ENCODE data around the gene PLPP6.

Gene PLPP6

DNA sequence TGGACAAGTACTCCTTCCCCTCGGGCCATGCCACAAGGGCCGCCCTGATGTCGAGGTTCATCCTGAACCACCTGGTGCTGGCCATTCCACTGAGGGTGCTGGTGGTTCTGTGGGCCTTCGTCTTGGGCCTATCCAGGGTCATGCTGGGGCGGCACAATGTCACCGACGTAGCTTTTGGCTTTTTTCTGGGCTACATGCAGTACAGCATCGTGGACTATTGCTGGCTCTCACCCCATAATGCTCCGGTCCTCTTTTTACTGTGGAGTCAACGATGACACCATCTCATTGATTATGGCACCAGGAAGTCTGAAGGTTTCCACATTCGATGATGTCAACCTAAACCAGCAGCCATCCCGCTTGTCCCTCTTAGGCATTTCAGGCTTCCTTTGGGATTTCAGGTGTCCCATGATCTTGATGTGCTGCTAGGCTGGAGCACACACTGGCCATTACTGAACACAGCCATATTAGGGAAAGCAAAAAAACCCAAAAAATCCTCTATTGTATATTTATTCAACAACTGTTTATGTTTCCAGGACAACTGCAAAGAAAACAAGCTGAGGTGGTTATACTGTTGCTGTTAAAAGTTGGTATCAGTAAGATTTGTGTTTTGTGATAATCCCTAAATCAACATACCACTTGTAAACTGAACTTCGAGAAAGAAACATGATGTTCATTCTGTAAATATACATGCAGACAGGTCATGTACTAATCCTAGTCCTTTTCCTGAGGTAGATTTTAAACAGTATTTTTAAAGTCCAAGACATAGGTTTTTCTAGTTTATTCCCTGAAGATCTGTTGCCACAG is 1.1 kb downstream of the PLPP6 start:
- FAIRE-seq, result no peak

DNA sequence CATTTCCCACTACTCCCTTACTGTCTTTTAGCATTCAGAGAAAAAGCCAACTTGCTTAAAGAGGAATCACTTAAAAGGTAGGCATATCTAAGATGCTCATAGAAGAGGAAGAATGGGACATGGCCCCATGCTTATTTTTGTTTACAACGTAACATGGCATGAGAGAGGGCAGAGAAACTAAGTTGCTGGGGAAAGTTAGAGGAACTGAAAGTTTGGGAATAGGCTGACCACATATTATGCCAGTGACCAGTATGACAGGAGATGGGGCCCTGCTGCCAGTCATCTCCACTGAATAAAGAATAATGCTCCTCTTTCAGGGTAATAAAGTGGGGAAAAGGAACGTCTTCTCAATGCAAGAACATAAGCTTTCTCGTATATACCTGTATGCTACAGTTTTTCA is 1.9 kb downstream of the PLPP6 start:
- no peak for FAIRE-seq

- no peak for FAIRE-seq
These were observed 3.3 kb downstream of the PLPP6 start for GRCh38 chr9:4665357-4665756.

DNA sequence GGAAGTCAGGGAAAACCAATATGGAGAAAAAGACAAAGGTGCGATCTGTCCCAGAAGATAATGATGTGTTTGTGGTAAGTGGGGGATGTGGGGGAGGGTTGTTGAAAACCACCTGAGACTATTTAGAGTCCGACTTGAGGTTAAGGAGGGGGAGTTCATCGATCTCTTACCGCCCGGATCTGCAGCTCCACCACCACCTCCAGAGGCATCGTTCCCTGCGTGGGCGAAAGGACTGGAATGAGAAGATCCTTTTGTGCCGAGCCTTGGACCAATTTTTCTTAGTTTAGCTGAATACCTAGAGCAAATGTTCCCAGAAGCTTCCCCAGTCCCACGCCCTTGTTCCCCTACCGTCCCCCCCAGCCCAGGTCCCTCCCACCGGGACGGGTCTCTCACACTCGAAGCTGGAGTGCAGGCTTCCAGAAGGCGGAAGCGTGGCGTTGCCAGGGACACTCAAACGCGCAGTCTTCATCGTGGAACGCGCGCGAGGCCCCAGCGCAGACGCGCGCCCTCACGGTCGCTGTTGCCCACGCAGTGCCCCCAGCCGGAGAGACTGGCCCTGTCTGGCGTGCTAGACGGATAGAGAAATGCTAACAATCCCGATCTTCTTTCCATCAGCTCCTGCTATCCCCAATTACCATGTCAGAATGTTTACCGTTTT is 4.1 kb downstream of the PLPP6 start, which contains the start of gene SPATA6L:
TSS of gene SPATA6L (minus strand) at position 439 of the 658 bp plus-strand sequence. CDS start at position 209, 230 bp downstream.
- FAIRE-seq, result no peak

- FAIRE-seq, result no peak
These were observed 5.6 kb downstream of the PLPP6 start for GRCh38 chr9:4667681-4668080.

DNA sequence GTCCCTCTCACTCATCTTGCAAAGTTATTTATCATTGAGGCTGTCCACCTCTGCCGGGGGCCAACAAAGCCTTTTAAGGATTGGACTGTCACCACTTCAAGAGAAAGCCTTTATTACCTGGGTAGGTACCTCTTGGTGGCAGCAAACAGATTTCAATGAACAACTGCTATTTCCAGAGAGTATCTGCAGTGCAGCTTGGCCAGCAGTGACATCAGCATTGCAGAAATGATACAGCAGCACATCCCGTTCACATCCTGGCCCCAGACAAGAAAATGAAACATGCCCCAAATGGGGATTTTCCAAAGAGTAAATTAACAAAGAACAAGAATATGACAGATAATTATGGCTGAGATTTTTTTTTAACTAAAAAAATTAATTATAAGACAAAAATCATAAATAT is 6.5 kb downstream of the PLPP6 start:
- FAIRE-seq, result no peak

DNA sequence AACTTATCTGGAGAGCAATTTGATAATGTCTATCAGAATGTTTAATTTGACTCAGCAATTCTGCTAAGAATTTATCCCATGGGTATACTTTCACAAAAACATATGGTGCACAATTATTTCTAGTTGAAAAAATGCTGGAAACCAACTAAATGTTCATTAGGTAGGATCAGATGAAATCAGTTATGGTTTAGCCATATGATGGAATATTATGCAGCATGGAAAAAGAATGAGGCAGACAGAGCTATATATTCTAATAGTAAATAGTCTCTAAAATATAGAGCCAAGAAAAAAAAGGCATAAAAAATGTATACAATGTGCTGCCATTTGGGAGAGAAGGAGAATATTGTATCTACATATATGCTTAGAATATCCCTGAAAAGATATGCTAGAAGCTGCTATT is 7.8 kb downstream of the PLPP6 start:
- no peak for FAIRE-seq

- no peak for FAIRE-seq
These were observed 8.5 kb downstream of the PLPP6 start for GRCh38 chr9:4670591-4670990.

DNA sequence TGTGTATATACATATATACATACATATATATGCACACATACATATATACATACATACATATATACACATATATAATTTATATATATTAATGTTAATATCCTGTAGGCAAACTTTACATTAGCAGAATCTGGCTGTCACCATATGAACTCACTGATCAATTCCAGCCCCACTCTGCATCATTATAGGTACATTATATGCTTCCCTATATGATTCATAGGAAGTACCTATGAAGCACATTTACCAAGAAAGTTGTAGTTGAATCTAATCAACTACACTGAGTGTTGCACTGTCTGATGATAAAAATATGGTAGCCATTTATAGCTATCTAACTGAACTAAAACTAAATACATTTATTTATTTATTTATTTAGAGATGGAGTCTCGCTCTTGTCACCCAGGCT is 9.6 kb downstream of the PLPP6 start:
- FAIRE-seq, result no peak

DNA sequence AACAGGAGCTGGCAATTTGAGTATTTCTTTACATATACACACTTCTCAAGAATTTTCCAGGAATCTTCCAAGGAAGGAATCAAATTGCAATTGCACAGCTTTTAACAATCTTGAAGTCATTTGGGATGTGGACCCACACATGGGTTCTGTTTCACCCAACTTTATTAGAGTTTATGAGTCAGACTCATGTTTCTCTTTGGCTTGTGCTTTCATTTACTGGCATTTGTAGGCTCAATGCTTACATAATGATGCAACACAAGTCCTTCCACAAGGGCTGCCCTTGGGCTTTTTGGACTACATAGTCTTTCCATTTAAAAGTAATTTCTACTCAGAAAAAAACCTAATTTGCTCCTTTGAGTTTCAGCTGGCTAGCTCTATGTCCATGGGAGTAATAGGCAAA is 12.7 kb downstream of the PLPP6 start:
- FAIRE-seq, result no peak

GRCh38 chr9:4677392-4677791 is 15.3 kb downstream of the PLPP6 start:
- FAIRE-seq, result no peak

DNA sequence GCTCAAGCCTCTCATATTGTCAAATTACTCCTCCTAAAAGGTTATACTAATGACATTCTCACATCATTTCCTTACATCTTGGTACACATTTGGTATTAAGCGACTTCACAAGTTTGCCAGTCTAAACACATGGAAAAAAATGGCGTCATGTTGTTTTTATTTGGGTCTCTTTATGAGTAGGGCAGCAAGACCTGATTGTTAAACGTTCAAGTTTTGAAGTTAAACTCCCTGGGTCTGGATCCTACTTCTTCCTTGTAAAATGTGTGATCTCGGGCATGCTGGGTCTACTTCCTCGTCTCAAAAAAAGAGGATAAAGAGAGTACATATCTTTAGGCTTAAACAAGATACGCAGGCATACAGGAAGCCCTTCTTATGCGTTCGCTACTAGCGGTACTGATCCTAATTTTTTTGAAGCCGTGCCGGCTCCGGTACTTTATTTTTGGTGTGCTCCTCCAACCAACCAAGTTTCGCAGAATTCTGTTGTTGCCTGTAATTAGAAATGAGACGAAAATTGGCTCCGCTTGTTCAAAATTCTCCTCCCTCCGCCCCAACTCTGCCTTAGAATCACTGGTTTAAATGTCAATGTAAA is 16.7 kb downstream of the PLPP6 start:
- no peak for FAIRE-seq

DNA sequence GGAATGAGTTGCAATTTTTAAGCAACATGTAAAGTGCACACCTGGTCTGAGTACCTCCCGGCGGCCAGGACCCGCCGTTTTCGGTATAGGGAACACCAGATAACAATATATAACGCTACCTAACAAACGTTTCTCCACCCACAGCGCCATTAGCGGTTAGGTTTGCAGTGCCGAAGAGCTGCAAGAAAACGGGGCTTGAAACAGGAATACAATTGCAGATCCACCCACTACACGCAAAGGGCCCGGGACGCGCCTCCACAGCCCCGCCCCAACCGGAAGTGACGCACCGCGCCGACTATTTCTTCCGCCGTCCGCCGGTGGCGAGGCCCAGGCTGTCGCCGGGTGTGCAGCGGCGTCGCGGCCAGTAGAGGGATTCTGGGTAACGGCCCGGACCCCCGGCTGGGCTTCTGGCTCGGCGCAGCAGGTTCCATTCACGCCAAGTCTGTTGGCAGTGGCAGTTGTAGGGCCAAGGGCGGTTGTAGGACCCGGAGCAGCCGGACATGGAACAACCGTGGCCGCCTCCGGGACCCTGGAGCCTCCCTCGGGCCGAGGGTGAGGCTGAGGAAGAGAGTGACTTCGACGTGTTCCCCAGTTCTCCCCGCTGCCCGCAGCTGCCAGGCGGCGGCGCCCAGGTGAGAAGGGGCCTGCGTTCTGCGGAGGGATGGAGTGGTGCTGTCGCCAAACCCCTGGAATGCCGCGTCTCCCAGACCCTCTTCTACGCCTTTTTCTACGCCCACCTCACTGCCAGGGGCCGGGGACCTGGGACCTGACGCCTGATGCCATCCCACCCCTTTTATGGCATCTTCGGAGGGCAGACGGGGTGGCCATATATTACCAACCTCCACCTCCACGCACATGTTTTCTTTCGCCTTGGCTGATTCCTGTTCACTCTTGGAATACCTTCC is 17.4 kb downstream of the PLPP6 start, which contains the start of gene CDC37L1:
TSS of gene CDC37L1 (plus strand) at position 302 of the 905 bp plus-strand sequence. CDS start at position 501, 199 bp downstream.
- peak; percentile 95 for FAIRE-seq

DNA sequence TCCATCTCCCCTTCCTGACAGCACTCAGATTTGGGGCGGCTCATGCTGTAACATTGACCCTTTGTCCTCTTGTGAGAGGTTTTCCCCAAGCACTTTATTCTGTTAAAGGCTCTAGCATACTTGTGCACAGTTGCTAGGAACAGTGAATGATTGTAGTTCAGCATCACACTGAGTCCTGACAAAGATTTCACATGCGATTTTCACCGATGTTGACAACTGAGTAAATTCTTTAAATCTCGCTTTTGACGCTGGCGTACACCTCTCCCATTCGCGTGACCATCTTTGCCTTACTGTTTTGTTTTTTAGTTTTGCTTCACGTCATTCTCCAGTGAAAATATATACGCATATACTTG is 18.1 kb downstream of the PLPP6 start:
- FAIRE-seq, result no peak

DNA sequence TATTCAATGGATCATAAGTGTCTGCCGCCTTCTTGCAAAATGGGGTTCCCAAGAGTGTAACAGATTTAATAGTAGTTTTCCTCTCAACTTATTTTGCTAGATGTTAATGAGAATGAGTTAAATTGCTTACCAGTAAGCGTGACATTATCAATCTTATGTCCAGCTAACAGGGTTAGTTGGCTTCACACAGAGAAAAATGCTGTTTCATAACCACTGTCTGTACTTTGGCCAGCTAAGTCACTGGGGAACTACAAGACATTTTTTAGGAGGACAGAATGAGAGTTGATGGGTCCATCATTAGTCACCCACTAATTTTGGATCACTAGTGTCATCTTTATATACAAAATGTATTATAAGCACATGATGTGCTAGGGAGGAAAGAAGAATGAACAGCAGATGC is 18.7 kb downstream of the PLPP6 start:
- no peak for FAIRE-seq

DNA sequence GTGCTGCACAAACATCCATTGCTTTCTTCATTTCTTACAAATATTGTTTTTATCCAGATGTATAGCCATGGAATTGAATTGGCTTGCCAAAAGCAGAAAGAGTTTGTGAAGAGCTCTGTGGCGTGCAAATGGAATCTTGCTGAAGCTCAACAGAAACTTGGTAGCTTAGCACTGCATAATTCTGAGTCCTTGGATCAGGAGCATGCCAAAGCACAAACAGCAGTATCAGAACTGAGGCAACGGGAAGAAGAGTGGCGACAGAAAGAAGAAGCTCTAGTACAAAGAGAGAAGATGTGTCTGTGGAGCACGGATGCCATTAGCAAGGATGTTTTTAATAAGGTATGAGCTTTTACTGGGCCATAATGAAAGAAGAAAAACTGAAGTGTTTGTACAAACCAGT is 22.7 kb downstream of the PLPP6 start:
- no peak for FAIRE-seq

DNA sequence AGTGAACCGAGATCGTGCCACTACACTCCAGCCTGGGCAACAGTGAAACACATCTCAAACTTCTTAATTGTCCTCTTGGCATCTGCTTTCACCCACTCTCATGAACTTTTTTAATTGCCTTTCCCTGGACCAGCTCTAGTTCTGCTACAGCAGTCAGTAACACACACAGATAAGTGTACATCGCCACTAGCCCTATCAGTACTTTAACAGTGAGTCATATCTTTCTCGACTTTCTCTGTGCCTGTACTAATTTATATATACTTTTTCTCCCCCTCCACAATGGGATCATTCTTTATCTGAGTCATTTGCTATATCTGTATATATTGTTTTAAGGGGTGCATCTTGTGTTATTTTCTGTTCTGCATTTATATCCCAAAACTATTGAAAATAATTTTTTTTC is 24.0 kb downstream of the PLPP6 start:
- no peak for FAIRE-seq

DNA sequence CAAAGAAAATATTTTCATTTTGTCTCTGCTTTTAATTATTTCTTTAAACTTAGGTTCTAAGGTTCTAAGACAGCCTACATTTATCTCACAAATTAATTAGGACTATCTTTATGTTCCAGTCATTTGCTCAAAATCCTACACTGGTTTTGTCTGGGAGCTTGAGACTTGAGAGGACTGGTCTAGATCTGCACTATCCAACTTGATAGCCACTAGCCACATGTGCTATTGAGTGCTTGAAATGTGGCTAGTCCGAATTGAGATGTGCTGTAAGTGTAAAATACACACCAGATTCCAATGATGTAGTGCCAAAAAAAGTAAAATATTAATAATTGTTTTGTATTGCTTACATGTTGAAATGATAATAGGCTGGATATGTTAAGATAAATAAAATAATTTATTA is 24.5 kb downstream of the PLPP6 start:
- FAIRE-seq, result no peak

GRCh38 chr9:4689021-4689420 is 26.9 kb downstream of the PLPP6 start:
- FAIRE-seq, result no peak

GRCh38 chr9:4689687-4690104 is 27.6 kb downstream of the PLPP6 start:
- FAIRE-seq, result no peak

GRCh38 chr9:4690144-4690543 is 28.1 kb downstream of the PLPP6 start:
- FAIRE-seq, result no peak

DNA sequence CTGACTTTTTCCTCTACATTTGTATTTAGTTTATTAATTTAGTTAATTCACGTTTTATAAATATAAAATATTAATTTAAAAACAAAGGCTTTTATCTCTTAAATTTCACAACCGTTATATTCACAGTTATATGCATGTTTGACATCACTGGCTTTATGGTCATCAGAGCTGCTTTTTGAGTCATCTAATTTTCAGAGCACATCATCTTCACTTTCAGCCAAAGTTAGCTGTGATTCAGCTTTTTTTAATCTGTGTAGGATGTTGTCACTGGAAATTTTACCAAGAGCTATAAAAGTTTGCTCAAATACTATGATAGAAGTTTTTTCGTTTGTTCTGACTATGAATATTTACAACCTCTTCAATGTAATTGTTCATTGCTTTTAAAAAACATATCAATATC is 29.7 kb downstream of the PLPP6 start:
- FAIRE-seq, result peak; percentile 11

GRCh38 chr9:4700091-4700490 is 38.0 kb downstream of the PLPP6 start:
- no peak for FAIRE-seq
